HG02970 (cell line): ENCODE data around the gene ADAMTS19.
A peak's percentile ranks its signal among the peaks of the same experiment; 100 is the strongest.
"Not testable (repeated sequence)": the region's sequence is repeated elsewhere in the genome, so short reads cannot be mapped to it uniquely, and the experiment has no call there.

Experiments used
- ATAC-seq: cut with Tn5 transposase; IDR thresholded peaks from one replicate; pipeline ENCODE4 v1.9.1; 2021; ENCODE audit warnings: mild to moderate bottlenecking, moderate library complexity, moderate number of reproducible peaks; ENCODE audit not compliant: unreplicated experiment, low FRiP score

Gene ADAMTS19

GRCh38 chr5:129584496-129584895, 124.4 kb downstream of the ADAMTS19 start:
- not testable (repeated sequence) for ATAC-seq

- no peak for ATAC-seq
Observed at GRCh38 chr5:129591508-129592160, 131.5 kb downstream of the ADAMTS19 start.

GRCh38 chr5:129593525-129593924, 133.4 kb downstream of the ADAMTS19 start:
- ATAC-seq = no peak

- ATAC-seq = no peak
Observed at GRCh38 chr5:129601576-129601975, 141.5 kb downstream of the ADAMTS19 start.

GRCh38 chr5:129608350-129608749, 148.3 kb downstream of the ADAMTS19 start:
- ATAC-seq = no peak

GRCh38 chr5:129609710-129610109, 149.6 kb downstream of the ADAMTS19 start:
- peak; percentile 79 for ATAC-seq

- no peak for ATAC-seq
Observed at GRCh38 chr5:129616517-129616916, 156.4 kb downstream of the ADAMTS19 start.

- ATAC-seq = no peak
Observed at GRCh38 chr5:129617206-129617605, 157.1 kb downstream of the ADAMTS19 start.

GRCh38 chr5:129619782-129620181, 159.7 kb downstream of the ADAMTS19 start:
- ATAC-seq = no peak

GRCh38 chr5:129622531-129622930, 162.4 kb downstream of the ADAMTS19 start:
- ATAC-seq = no peak

- no peak for ATAC-seq
Observed at GRCh38 chr5:129629575-129629974, 169.5 kb downstream of the ADAMTS19 start.

- ATAC-seq = no peak
Observed at GRCh38 chr5:129630101-129630500, 170.0 kb downstream of the ADAMTS19 start.

- no peak for ATAC-seq
Observed at GRCh38 chr5:129631961-129632360, 171.9 kb downstream of the ADAMTS19 start.

GRCh38 chr5:129637501-129637900, 177.4 kb downstream of the ADAMTS19 start:
- not testable (repeated sequence) for ATAC-seq

- ATAC-seq = no peak
Observed at GRCh38 chr5:129639331-129639730, 179.2 kb downstream of the ADAMTS19 start.

- no peak for ATAC-seq
Observed at GRCh38 chr5:129652349-129653056, 192.4 kb downstream of the ADAMTS19 start.

- ATAC-seq = no peak
Observed at GRCh38 chr5:129653057-129653375, 192.9 kb downstream of the ADAMTS19 start.

- no peak for ATAC-seq
Observed at GRCh38 chr5:129653442-129653841, 193.3 kb downstream of the ADAMTS19 start.

- ATAC-seq = no peak
Observed at GRCh38 chr5:129656952-129657351, 196.9 kb downstream of the ADAMTS19 start.

- ATAC-seq = no peak
Observed at GRCh38 chr5:129658801-129659200, 198.7 kb downstream of the ADAMTS19 start.

- ATAC-seq = no peak
Observed at GRCh38 chr5:129661366-129662035, 201.4 kb downstream of the ADAMTS19 start.
